GF-D8 (cell line): Measurements from ENCODE around the gene CDYL.

Experiments
- DNase-seq: peaks from one replicate; lab custom pipeline; 2025; lab: John Stamatoyannopoulos, UW

Gene CDYL

GRCh38 chr6:4885341-4885933 lies 109.2 kb downstream of the CDYL start:
- DNase-seq: no peak

GRCh38 chr6:4888841-4889240 lies 112.6 kb downstream of the CDYL start:
- DNase-seq: peak; percentile 26

GRCh38 chr6:4889701-4890100 lies 113.5 kb downstream of the CDYL start:
- DNase-seq: peak; percentile 95

GRCh38 chr6:4890191-4890590 lies 114.0 kb downstream of the CDYL start:
- DNase-seq: peak; percentile 28

GRCh38 chr6:4890627-4891026 lies 114.4 kb downstream of the CDYL start:
- peak; percentile 23 for DNase-seq

- DNase-seq: no peak
Observed at GRCh38 chr6:4891141-4891540, 114.9 kb downstream of the CDYL start.

GRCh38 chr6:4892785-4893485 lies 116.7 kb downstream of the CDYL start:
- DNase-seq: no peak

- DNase-seq: no peak
Observed at GRCh38 chr6:4894049-4894448, 117.8 kb downstream of the CDYL start.

GRCh38 chr6:4895971-4896370 lies 119.8 kb downstream of the CDYL start:
- no peak for DNase-seq

- DNase-seq: no peak
Observed at GRCh38 chr6:4896401-4896800, 120.2 kb downstream of the CDYL start.

- no peak for DNase-seq
Observed at GRCh38 chr6:4899249-4900034, 123.2 kb downstream of the CDYL start.

- no peak for DNase-seq
Observed at GRCh38 chr6:4901386-4902061, 125.3 kb downstream of the CDYL start.

- DNase-seq: peak; percentile 26
Observed at GRCh38 chr6:4902363-4902762, 126.2 kb downstream of the CDYL start.

- DNase-seq: no peak
Observed at GRCh38 chr6:4903121-4903520, 126.9 kb downstream of the CDYL start.

GRCh38 chr6:4903751-4904370 lies 127.7 kb downstream of the CDYL start:
- no peak for DNase-seq

GRCh38 chr6:4904461-4905025 lies 128.3 kb downstream of the CDYL start:
- no peak for DNase-seq

- no peak for DNase-seq
Observed at GRCh38 chr6:4905826-4906225, 129.6 kb downstream of the CDYL start.

- DNase-seq: no peak
Observed at GRCh38 chr6:4906293-4907276, 130.4 kb downstream of the CDYL start.

GRCh38 chr6:4907602-4908001 lies 131.4 kb downstream of the CDYL start:
- no peak for DNase-seq

GRCh38 chr6:4908062-4908461 lies 131.9 kb downstream of the CDYL start:
- DNase-seq: no peak
